ENCODE data around the gene POU2F2.
A peak's percentile ranks its signal among the peaks of the same experiment; 100 is the strongest.

Gene POU2F2

GRCh38 chr19:42129399-42130253 lies 2.6 kb downstream of the POU2F2 start:
- no peaks in the 10 kb centered on the region for H3K27me3 Mint-ChIP-seq
- no peak for DNase-seq
- no peak for ATAC-seq (replicated peaks)
- H3K9me3 Mint-ChIP-seq: no peaks in the 10 kb centered on the region
- H3K27ac Mint-ChIP-seq: peak overlapping the region; percentile 56 to 87
- H3K4me3 Mint-ChIP-seq: peak overlapping the region; percentile 80 to 96
- peaks cover 11% of the 10 kb centered on the region for H3K36me3 Mint-ChIP-seq (ENCODE audit: insufficient read depth)
- H3K4me1 Mint-ChIP-seq (ENCODE audit: low read depth in 2 of 2): peaks cover 54 to 65% of the 10 kb centered on the region in 2 donors

GRCh38 chr19:42126574-42126973 lies 5.7 kb downstream of the POU2F2 start:
- no peaks in the 10 kb centered on the region for H3K36me3 Mint-ChIP-seq (ENCODE audit: insufficient read depth)
- H3K4me3 Mint-ChIP-seq: no peak overlapping the region
- H3K27me3 Mint-ChIP-seq: no peaks in the 10 kb centered on the region
- H3K9me3 Mint-ChIP-seq: no peaks in the 10 kb centered on the region
- DNase-seq (no peak), ATAC-seq (replicated peaks) (no peak)
- H3K27ac Mint-ChIP-seq: peak overlapping the region in 1 of 2 donors; percentile 81
- H3K4me1 Mint-ChIP-seq (ENCODE audit: low read depth in 2 of 2): peaks cover 54 to 64% of the 10 kb centered on the region in 2 donors

GRCh38 chr19:42125536-42125935 lies 6.7 kb downstream of the POU2F2 start:
- no peak overlapping the region for H3K4me3 Mint-ChIP-seq
- H3K36me3 Mint-ChIP-seq (ENCODE audit: insufficient read depth): no peaks in the 10 kb centered on the region
- H3K9me3 Mint-ChIP-seq: no peaks in the 10 kb centered on the region
- DNase-seq (no peak), ATAC-seq (replicated peaks) (no peak)
- no peaks in the 10 kb centered on the region for H3K27me3 Mint-ChIP-seq
- peak overlapping the region; percentile 72 to 81 for H3K27ac Mint-ChIP-seq
- H3K4me1 Mint-ChIP-seq (ENCODE audit: low read depth in 2 of 2): peaks cover 52 to 65% of the 10 kb centered on the region in 2 donors

- Mint-ChIP-seq H3K9me3 (no peaks in the 10 kb centered on the region), H3K27ac (peak overlapping the region in 1 of 2 donors; percentile 89), H3K4me3 (peak overlapping the region in 1 of 2 donors; percentile 60)
Observed at GRCh38 chr19:42124386-42124901, 7.8 kb downstream of the POU2F2 start.

GRCh38 chr19:42123765-42124164 lies 8.5 kb downstream of the POU2F2 start:
- Mint-ChIP-seq H3K4me1 (ENCODE audit: low read depth in 2 of 2) (peaks cover 44 to 49% of the 10 kb centered on the region in 2 donors), H3K4me3 (peak overlapping the region; percentile 60 to 75)

More at GRCh38 chr19:42124386-42124901, 7.8 kb downstream of the POU2F2 start:
- DNase-seq (no peak), ATAC-seq (replicated peaks) (no peak)
- no peaks in the 10 kb centered on the region for H3K36me3 Mint-ChIP-seq (ENCODE audit: insufficient read depth)
- peaks cover 44 to 54% of the 10 kb centered on the region in 2 donors for H3K4me1 Mint-ChIP-seq (ENCODE audit: low read depth in 2 of 2)
- no peaks in the 10 kb centered on the region for H3K27me3 Mint-ChIP-seq

GRCh38 chr19:42122691-42123607 lies 9.3 kb downstream of the POU2F2 start:
- H3K4me1 Mint-ChIP-seq (ENCODE audit: low read depth in 2 of 2): peaks cover 40 to 45% of the 10 kb centered on the region in 2 donors
- no peaks in the 10 kb centered on the region for H3K36me3 Mint-ChIP-seq (ENCODE audit: insufficient read depth)
- ATAC-seq (replicated peaks) (peak; percentile 28), DNase-seq (peak in 1 of 3 experiments; percentile 20)
- no peaks in the 10 kb centered on the region for H3K27me3 Mint-ChIP-seq
- peak overlapping the region; percentile 60 to 75 for H3K4me3 Mint-ChIP-seq
- H3K9me3 Mint-ChIP-seq: no peaks in the 10 kb centered on the region
- H3K27ac Mint-ChIP-seq: peak overlapping the region; percentile 89 to 96

More at GRCh38 chr19:42123765-42124164, 8.5 kb downstream of the POU2F2 start:
- no peaks in the 10 kb centered on the region for H3K27me3 Mint-ChIP-seq
- no peaks in the 10 kb centered on the region for H3K9me3 Mint-ChIP-seq
- H3K36me3 Mint-ChIP-seq (ENCODE audit: insufficient read depth): no peaks in the 10 kb centered on the region
- ATAC-seq (replicated peaks) (no peak), DNase-seq (no peak)
- peak overlapping the region; percentile 89 to 96 for H3K27ac Mint-ChIP-seq

GRCh38 chr19:42121656-42122069 lies 10.6 kb downstream of the POU2F2 start:
- Mint-ChIP-seq H3K27ac (peak overlapping the region; percentile 89 to 96), H3K4me1 (ENCODE audit: low read depth in 2 of 2) (peaks cover 36 to 40% of the 10 kb centered on the region in 2 donors), H3K9me3 (no peaks in the 10 kb centered on the region), H3K36me3 (ENCODE audit: insufficient read depth) (no peaks in the 10 kb centered on the region), H3K27me3 (no peaks in the 10 kb centered on the region), H3K4me3 (peak overlapping the region; percentile 60 to 75)
- DNase-seq: peak; percentile 41 to 50 (median 50)
- ATAC-seq (replicated peaks): peak; percentile 89

- H3K36me3 Mint-ChIP-seq (ENCODE audit: insufficient read depth): no peaks in the 10 kb centered on the region
- peaks cover 34 to 40% of the 10 kb centered on the region in 2 donors for H3K4me1 Mint-ChIP-seq (ENCODE audit: low read depth in 2 of 2)
- H3K4me3 Mint-ChIP-seq: peak overlapping the region; percentile 60 to 75
- no peak for ATAC-seq (replicated peaks)
- no peaks in the 10 kb centered on the region for H3K9me3 Mint-ChIP-seq
- H3K27ac Mint-ChIP-seq: peak overlapping the region; percentile 89 to 96
- H3K27me3 Mint-ChIP-seq: no peaks in the 10 kb centered on the region
- DNase-seq: no peak
Observed at GRCh38 chr19:42121036-42121621, 11.1 kb downstream of the POU2F2 start.

GRCh38 chr19:42120276-42120980 lies 11.8 kb downstream of the POU2F2 start:
- no peaks in the 10 kb centered on the region for H3K27me3 Mint-ChIP-seq
- DNase-seq: no peak
- H3K4me3 Mint-ChIP-seq: peak overlapping the region in 1 of 2 donors; percentile 75
- no peak for ATAC-seq (replicated peaks)
- peaks cover 33 to 35% of the 10 kb centered on the region in 2 donors for H3K4me1 Mint-ChIP-seq (ENCODE audit: low read depth in 2 of 2)
- no peaks in the 10 kb centered on the region for H3K9me3 Mint-ChIP-seq
- peak overlapping the region; percentile 89 to 96 for H3K27ac Mint-ChIP-seq
- peaks cover 5% of the 10 kb centered on the region for H3K36me3 Mint-ChIP-seq (ENCODE audit: insufficient read depth)

- ATAC-seq (replicated peaks): no peak
- H3K9me3 Mint-ChIP-seq: no peaks in the 10 kb centered on the region
- H3K36me3 Mint-ChIP-seq (ENCODE audit: insufficient read depth): peaks cover 7% of the 10 kb centered on the region
- peak overlapping the region in 1 of 2 donors; percentile 41 for H3K27ac Mint-ChIP-seq
- peaks cover 17 to 18% of the 10 kb centered on the region in 2 donors for H3K4me1 Mint-ChIP-seq (ENCODE audit: low read depth in 2 of 2)
- H3K27me3 Mint-ChIP-seq: no peaks in the 10 kb centered on the region
- no peak for DNase-seq
- no peak overlapping the region for H3K4me3 Mint-ChIP-seq
Observed at GRCh38 chr19:42117076-42117475, 15.2 kb downstream of the POU2F2 start.

- ATAC-seq (replicated peaks) (no peak), DNase-seq (no peak)
- Mint-ChIP-seq H3K36me3 (ENCODE audit: insufficient read depth) (peaks cover 7% of the 10 kb centered on the region), H3K27me3 (no peaks in the 10 kb centered on the region), H3K9me3 (no peaks in the 10 kb centered on the region), H3K27ac (peak overlapping the region in 1 of 2 donors; percentile 41), H3K4me3 (no peak overlapping the region), H3K4me1 (ENCODE audit: low read depth in 2 of 2) (peaks cover 11 to 12% of the 10 kb centered on the region in 2 donors)
Observed at GRCh38 chr19:42116308-42117075, 15.8 kb downstream of the POU2F2 start.

- peaks cover 7% of the 10 kb centered on the region for H3K36me3 Mint-ChIP-seq (ENCODE audit: insufficient read depth)
- no peak overlapping the region for H3K4me3 Mint-ChIP-seq
- H3K27ac Mint-ChIP-seq: peak overlapping the region in 1 of 2 donors; percentile 9
- H3K4me1 Mint-ChIP-seq (ENCODE audit: low read depth in 2 of 2): peaks cover 5 to 6% of the 10 kb centered on the region in 2 donors
- H3K27me3 Mint-ChIP-seq: no peaks in the 10 kb centered on the region
- no peak for ATAC-seq (replicated peaks)
- DNase-seq: no peak
- no peaks in the 10 kb centered on the region for H3K9me3 Mint-ChIP-seq
Observed at GRCh38 chr19:42115705-42116104, 16.5 kb downstream of the POU2F2 start.

Data from effector memory CD8-positive, alpha-beta T cell (primary cell).